Gastrocnemius medialis (tissue), 4 donors: Measurements from ENCODE around the gene AMH. TPM values are rescaled to one million over a fixed set of nuclear protein-coding genes. Genes with fewer than 3 reads are reported as not detected.

Source experiments
- ATAC-seq, 2 donors: fragments of 150-250 bp; one replicate each; pipeline ENCODE4 v1.9.1; 2016
- DNase-seq, 2 donors: peaks; one replicate each; pipeline ENCODE4 v3.0.0-alpha.2; 2019
- H3K27ac ChIP-seq, 4 donors: fragments of 200-600 bp; sonication (generic); 1 replicate in 1 of 4; 2 replicates in 3 of 4; pipeline ENCODE4 v1.5.1; 2016 to 2018; ENCODE audit warnings: mild to moderate bottlenecking in 2 of 4, moderate library complexity in 1 of 4
- H3K27me3 ChIP-seq, 3 donors: fragments of 200-600 bp; sonication (generic) in 2 of 3; 1 replicate in 1 of 3; 2 replicates in 2 of 3; pipeline versions ENCODE4 v1.5.1 to v1.6.0; 2016 to 2019; ENCODE audit warnings: mild to moderate bottlenecking in 1 of 3, moderate library complexity in 1 of 3
- H3K36me3 ChIP-seq, 2 donors: fragments of 200-600 bp; sonication (generic) in 1 of 2; one replicate each; pipeline ENCODE4 v1.5.1; 2017 to 2018
- H3K4me1 ChIP-seq, 2 donors: fragments of 200-600 bp; sonication (generic) in 1 of 2; one replicate each; pipeline ENCODE4 v1.5.1; 2016 to 2017; ENCODE audit warnings: mild to moderate bottlenecking in 2 of 2
- H3K4me3 ChIP-seq, 4 donors: fragments of 200-600 bp; sonication (generic) in 3 of 4; 1 replicate in 1 of 4; 2 replicates in 3 of 4; pipeline ENCODE4 v1.5.1; 2016 to 2019; ENCODE audit warnings: mild to moderate bottlenecking in 2 of 4
- H3K9me3 ChIP-seq, 3 donors: fragments of 200-600 bp; sonication (generic) in 2 of 3; 1 replicate in 1 of 3; 2 replicates in 2 of 3; pipeline ENCODE4 v1.5.1; 2016 to 2019
- POLR2A ChIP-seq, 2 donors: fragments of 450-650 bp; IDR thresholded peaks; one replicate each; pipeline ENCODE4 v1.6.1; 2017; ENCODE audit warnings: antibody characterized with exemption in 2 of 2, mild to moderate bottlenecking in 2 of 2, moderate library complexity in 2 of 2
- in situ Hi-C, 4 donors: fragments of 200-750 bp; cut with MboI; loops; one replicate each; pipeline versions ENCODE4 v1.15.0 to v1.8.0; 2017; ENCODE audit warnings: low sequenced_read_pairs in 4 of 4
- intact Hi-C: fragments of 100-400 bp; cut with DNase I; formaldehyde crosslinking; loops from one replicate; pipeline ENCODE4 v1.15.1; 2023; ENCODE audit warnings: low total_unique reads
- total RNA-seq, 4 donors: library from RNA; depleted of rRNA; stranded (reverse); fragments of >200 nt; gene quantifications; one replicate each; pipeline versions ENCODE4 v1.1.0 to v1.2.3, GENCODE V29; 2016
- TF ChIP-seq, protein P1 (sequence below), 5 experiments: fragments of 450-650 bp in 3 of 5; fragments of 200-600 bp in 2 of 5; sonication (generic) in 2 of 5; IDR thresholded peaks in 4 of 5; conservative IDR thresholded peaks in 1 of 5; 1 replicate in 4 of 5; 2 replicates in 1 of 5; pipeline ENCODE4 v1.5.1; 2016 to 2019; ENCODE audit warnings: antibody characterized with exemption in 5 of 5, mild to moderate bottlenecking in 3 of 5, moderate library complexity in 3 of 5

Gene AMH
- total RNA-seq, 4 donors from 2014 or later = 0.80 to 3.9 (median 1.2) TPM

GRCh38 chr19:2236314-2237050, 12.6 kb upstream of the AMH start, which contains the start of the genes PLEKHJ1 and SF3A2:
Gene PLEKHJ1, minus strand, starts transcription at chr19:2236329. Its CDS starts 81 bp downstream, at chr19:2236248.
Gene SF3A2, plus strand, starts transcription at chr19:2236824. Its CDS starts 6,595 bp downstream, at chr19:2243419.
- H3K27me3 ChIP-seq = no peaks in the 10 kb centered on the region
- peak within 1 kb of the TSS; percentile 67 to 94 (median 86) for H3K4me3 ChIP-seq
- intact Hi-C loops = loop anchor here (1.0 kb wide), 4 partner anchors 20 to 155 kb away; partner anchors contain the start of gene JSRP1
- peak within 1 kb of the TSS; percentile 94 to 98 (median 97) for H3K27ac ChIP-seq
- DNase-seq (peak; percentile 95 to 97), ATAC-seq (peak; percentile 83 to 90)
- in situ Hi-C loops = loop anchor here in 2 of 4 donors (5.0 to 10.0 kb wide), 2 partner anchors 41 to 82 kb away; partner anchors contain the start of gene AP3D1 (in 1 of the 2)
- TF ChIP-seq, protein P1, sequence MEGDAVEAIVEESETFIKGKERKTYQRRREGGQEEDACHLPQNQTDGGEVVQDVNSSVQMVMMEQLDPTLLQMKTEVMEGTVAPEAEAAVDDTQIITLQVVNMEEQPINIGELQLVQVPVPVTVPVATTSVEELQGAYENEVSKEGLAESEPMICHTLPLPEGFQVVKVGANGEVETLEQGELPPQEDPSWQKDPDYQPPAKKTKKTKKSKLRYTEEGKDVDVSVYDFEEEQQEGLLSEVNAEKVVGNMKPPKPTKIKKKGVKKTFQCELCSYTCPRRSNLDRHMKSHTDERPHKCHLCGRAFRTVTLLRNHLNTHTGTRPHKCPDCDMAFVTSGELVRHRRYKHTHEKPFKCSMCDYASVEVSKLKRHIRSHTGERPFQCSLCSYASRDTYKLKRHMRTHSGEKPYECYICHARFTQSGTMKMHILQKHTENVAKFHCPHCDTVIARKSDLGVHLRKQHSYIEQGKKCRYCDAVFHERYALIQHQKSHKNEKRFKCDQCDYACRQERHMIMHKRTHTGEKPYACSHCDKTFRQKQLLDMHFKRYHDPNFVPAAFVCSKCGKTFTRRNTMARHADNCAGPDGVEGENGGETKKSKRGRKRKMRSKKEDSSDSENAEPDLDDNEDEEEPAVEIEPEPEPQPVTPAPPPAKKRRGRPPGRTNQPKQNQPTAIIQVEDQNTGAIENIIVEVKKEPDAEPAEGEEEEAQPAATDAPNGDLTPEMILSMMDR (IDR thresholded peaks at IDR 0.05 in 4 of 5, conservative IDR thresholded peaks at IDR 0.05 in 1 of 5) = peak; percentile 100
- TF ChIP-seq POLR2A (IDR thresholded peaks at IDR 0.05) = peak; percentile 75 to 92
- H3K36me3 ChIP-seq = peaks cover 0 to 9% of the 10 kb centered on the region in 2 donors
- H3K4me1 ChIP-seq = peaks cover 56 to 64% of the 10 kb centered on the region in 2 donors
- H3K9me3 ChIP-seq = no peaks in the 10 kb centered on the region

DNA sequence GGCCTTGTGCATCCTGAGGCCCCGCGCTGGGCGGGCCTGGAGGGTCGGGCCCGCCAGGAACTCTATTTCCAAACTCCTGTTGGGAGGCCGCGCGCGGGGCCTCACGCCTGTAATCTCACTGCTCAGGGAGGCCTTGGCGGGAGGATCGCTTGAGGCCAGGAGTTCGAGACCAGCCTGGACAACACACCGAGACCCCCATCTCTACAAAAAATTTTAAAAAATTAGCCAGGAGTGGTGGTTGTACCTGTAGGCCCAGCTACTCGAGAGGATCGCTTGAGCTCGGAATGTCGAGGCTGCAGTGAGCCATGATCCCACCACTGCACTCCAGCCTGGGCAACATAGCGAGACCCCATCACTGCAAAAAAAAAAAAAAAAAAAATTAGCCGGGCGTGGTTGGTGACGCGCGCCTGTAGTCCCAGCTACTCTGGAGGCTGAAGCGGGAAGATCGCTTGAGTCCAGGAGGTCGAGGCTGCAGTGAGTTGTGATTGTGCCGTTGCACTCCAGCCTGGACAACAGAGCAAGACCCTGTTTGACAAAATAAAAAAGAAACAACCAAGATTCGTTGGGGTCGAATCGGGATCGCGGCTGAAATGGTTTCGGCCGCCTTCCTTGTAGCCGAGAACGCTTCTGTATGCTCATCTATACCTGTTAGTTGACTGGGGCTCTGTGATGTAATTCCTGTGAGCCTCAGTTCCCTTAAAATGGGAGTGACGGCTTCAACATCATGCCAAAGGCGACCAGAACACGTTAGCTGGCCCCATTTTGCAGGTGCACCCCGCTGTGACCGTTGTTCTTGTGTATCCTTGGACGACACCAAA, 11.9 kb upstream of the AMH start:
- no peaks in the 10 kb centered on the region for H3K27me3 ChIP-seq
- no peak for TF ChIP-seq POLR2A (IDR thresholded peaks at IDR 0.05)
- TF ChIP-seq, protein P1 (IDR thresholded peaks at IDR 0.05 in 4 of 5, conservative IDR thresholded peaks at IDR 0.05 in 1 of 5) = no peak
- ATAC-seq (peak; percentile 9 to 24), DNase-seq (no peak)
- H3K9me3 ChIP-seq = no peaks in the 10 kb centered on the region
- H3K36me3 ChIP-seq = peaks cover 0 to 9% of the 10 kb centered on the region in 2 donors
- peaks cover 56 to 65% of the 10 kb centered on the region in 2 donors for H3K4me1 ChIP-seq
- in situ Hi-C loops (loop anchor here in 2 of 4 donors (5.0 to 10.0 kb wide), 2 partner anchors 40 to 82 kb away; partner anchors contain the start of gene AP3D1 (in 1 of the 2)), intact Hi-C loops (no loop called here)
- H3K27ac ChIP-seq = peak overlapping the region; percentile 94 to 98 (median 97)
- peak overlapping the region; percentile 67 to 94 (median 86) for H3K4me3 ChIP-seq

GRCh38 chr19:2237869-2238153, 11.3 kb upstream of the AMH start:
- ATAC-seq (no peak), DNase-seq (no peak)
- in situ Hi-C loops (loop anchor here in 2 of 4 donors (5.0 to 10.0 kb wide), 2 partner anchors 39 to 83 kb away; partner anchors contain the start of gene AP3D1 (in 1 of the 2)), intact Hi-C loops (no loop called here)
- H3K27ac ChIP-seq = peak overlapping the region; percentile 94 to 98 (median 97)
- peaks cover 56 to 71% of the 10 kb centered on the region in 2 donors for H3K4me1 ChIP-seq
- H3K27me3 ChIP-seq = no peaks in the 10 kb centered on the region
- no peaks in the 10 kb centered on the region for H3K9me3 ChIP-seq
- H3K4me3 ChIP-seq = peak overlapping the region; percentile 67 to 94 (median 86)
- no peak for TF ChIP-seq POLR2A (IDR thresholded peaks at IDR 0.05)
- TF ChIP-seq, protein P1 (IDR thresholded peaks at IDR 0.05 in 4 of 5, conservative IDR thresholded peaks at IDR 0.05 in 1 of 5) = no peak
- peaks cover 0 to 9% of the 10 kb centered on the region in 2 donors for H3K36me3 ChIP-seq

- H3K36me3 ChIP-seq = peaks cover 0 to 10% of the 10 kb centered on the region in 2 donors
- H3K4me3 ChIP-seq = peak overlapping the region in 3 of 4 donors; percentile 43 to 55 (median 53)
- TF ChIP-seq, protein P1 (IDR thresholded peaks at IDR 0.05 in 4 of 5, conservative IDR thresholded peaks at IDR 0.05 in 1 of 5) = no peak
- no peak for TF ChIP-seq POLR2A (IDR thresholded peaks at IDR 0.05)
- no peaks in the 10 kb centered on the region for H3K9me3 ChIP-seq
- intact Hi-C loops = no loop called here
- peak overlapping the region; percentile 91 to 98 (median 96) for H3K27ac ChIP-seq
- DNase-seq (no peak), ATAC-seq (no peak)
- no peaks in the 10 kb centered on the region for H3K27me3 ChIP-seq
- in situ Hi-C loops = loop anchor here in 2 of 4 donors (5.0 to 10.0 kb wide), 2 partner anchors 38 to 84 kb away; partner anchors contain the start of gene AP3D1 (in 1 of the 2)
- peaks cover 55 to 74% of the 10 kb centered on the region in 2 donors for H3K4me1 ChIP-seq
These were observed 9.9 kb upstream of the AMH start for GRCh38 chr19:2239173-2239572.
